Karpas-422 (cell line): Measurements from ENCODE around the gene MYBPHL. TPM values are rescaled to one million over a fixed set of nuclear protein-coding genes. Genes with fewer than 3 reads are reported as not detected.
"Not testable (repeated sequence)": the region's sequence is repeated elsewhere in the genome, so short reads cannot be mapped to it uniquely, and the experiment has no call there.

ENCODE experiments used
- DNase-seq: peaks from one replicate; pipeline ENCODE4 v3.0.0-alpha.2; 2015
- H2AFZ ChIP-seq: fragments of 200-600 bp; sonication (generic); 2 replicates; pipeline ENCODE4 v1.6.1; 2014; ENCODE audit warnings: antibody characterized with exemption, low read length, mixed read lengths
- H3K27ac ChIP-seq: fragments of 200-600 bp; sonication (generic); 2 replicates; pipeline ENCODE4 v1.5.1; 2014; ENCODE audit warnings: mild to moderate bottlenecking, low read length, moderate library complexity
- H3K27me3 ChIP-seq: fragments of 200-600 bp; sonication (generic); 2 replicates; pipeline ENCODE4 v1.6.1; 2014; ENCODE audit warnings: low read length, mixed read lengths
- H3K36me3 ChIP-seq: fragments of 200-600 bp; sonication (generic); 2 replicates; pipeline ENCODE4 v1.6.1; 2014; ENCODE audit warnings: low read length, mixed read lengths; ENCODE audit not compliant: insufficient read depth
- H3K4me1 ChIP-seq: fragments of 200-600 bp; sonication (generic); 2 replicates; pipeline ENCODE4 v1.6.1; 2014; ENCODE audit warnings: mild to moderate bottlenecking, low read length, mixed read lengths
- H3K4me2 ChIP-seq: fragments of 200-600 bp; sonication (generic); 2 replicates; pipeline ENCODE4 v1.6.1; 2014; ENCODE audit warnings: low read length, low read depth, mild to moderate bottlenecking; ENCODE audit not compliant: poor library complexity, severe bottlenecking
- H3K4me3 ChIP-seq: fragments of 200-600 bp; sonication (generic); 2 replicates; pipeline ENCODE4 v1.5.1; 2014; ENCODE audit warnings: mild to moderate bottlenecking, antibody characterized with exemption, low read length, mixed read lengths
- H3K79me2 ChIP-seq: fragments of 200-600 bp; sonication (generic); 2 replicates; pipeline ENCODE4 v1.6.1; 2014; ENCODE audit warnings: mild to moderate bottlenecking, low read length, mixed read lengths
- H3K9ac ChIP-seq: fragments of 200-600 bp; sonication (generic); 2 replicates; pipeline ENCODE4 v1.6.0; 2014; ENCODE audit warnings: low read length
- H3K9me2 ChIP-seq: fragments of 200-600 bp; sonication (generic), shearing (Covaris generic); replicated peaks from 2 replicates; pipeline ENCODE4 v1.6.0; 2014; ENCODE audit warnings: mild to moderate bottlenecking, low read length, moderate library complexity; ENCODE audit not compliant: insufficient read depth
- H3K9me3 ChIP-seq: fragments of 300-700, 200-600 bp; sonication (generic); 2 replicates; pipeline ENCODE4 v1.6.1; 2014; ENCODE audit warnings: low read length, mixed read lengths
- H4K20me1 ChIP-seq: fragments of 200-600 bp; sonication (generic); 2 replicates; pipeline ENCODE4 v1.6.1; 2014; ENCODE audit warnings: mild to moderate bottlenecking, antibody characterized with exemption, low read length, low read depth; ENCODE audit not compliant: insufficient read depth
- total RNA-seq: library from RNA; depleted of rRNA; stranded (reverse); fragments of >200 nt; shearing (Covaris generic); gene quantifications from 2 replicates; pipeline ENCODE4 v1.2.3, GENCODE V29; 2014; ENCODE audit warnings: low replicate concordance

MYBPHL gene
- total RNA-seq, 1 experiment from 2014 or later = 4.3 TPM

GRCh38 chr1:109314795-109315194, 8.0 kb upstream of the MYBPHL start:
- no peak for DNase-seq
- Histone ChIP-seq H3K79me2 (no peaks in the 10 kb centered on the region), H2AFZ (no peak overlapping the region), H3K4me2 (no peak overlapping the region), H3K9me2 (no peaks in the 10 kb centered on the region), H3K9me3 (no peaks in the 10 kb centered on the region), H3K36me3 (no peaks in the 10 kb centered on the region), H3K27me3 (no peaks in the 10 kb centered on the region), H3K4me3 (no peak overlapping the region), H3K27ac (no peak overlapping the region), H3K9ac (no peak overlapping the region), H3K4me1 (peaks cover 4% of the 10 kb centered on the region), H4K20me1 (no peaks in the 10 kb centered on the region)

- H4K20me1 ChIP-seq = no peaks in the 10 kb centered on the region
- DNase-seq = no peak
- no peaks in the 10 kb centered on the region for H3K79me2 ChIP-seq
- no peak overlapping the region for H3K4me2 ChIP-seq
- H3K36me3 ChIP-seq = no peaks in the 10 kb centered on the region
- no peak overlapping the region for H3K9ac ChIP-seq
- H3K9me2 ChIP-seq = no peaks in the 10 kb centered on the region
- no peak overlapping the region for H2AFZ ChIP-seq
- H3K4me3 ChIP-seq = no peak overlapping the region
- no peaks in the 10 kb centered on the region for H3K27me3 ChIP-seq
- H3K27ac ChIP-seq = no peak overlapping the region
- no peaks in the 10 kb centered on the region for H3K9me3 ChIP-seq
- H3K4me1 ChIP-seq = peaks cover 21% of the 10 kb centered on the region
These were observed 6.4 kb upstream of the MYBPHL start for GRCh38 chr1:109312978-109313775.

- Histone ChIP-seq H3K4me2 (no peak overlapping the region), H3K4me1 (peaks cover 29% of the 10 kb centered on the region), H4K20me1 (no peaks in the 10 kb centered on the region), H3K79me2 (no peaks in the 10 kb centered on the region), H3K9me2 (no peaks in the 10 kb centered on the region), H3K4me3 (no peak overlapping the region), H3K9me3 (no peaks in the 10 kb centered on the region), H3K9ac (no peak overlapping the region), H2AFZ (no peak overlapping the region), H3K27me3 (no peaks in the 10 kb centered on the region), H3K36me3 (no peaks in the 10 kb centered on the region), H3K27ac (no peak overlapping the region)
- DNase-seq = no peak
These were observed 5.4 kb upstream of the MYBPHL start for GRCh38 chr1:109312246-109312645.

GRCh38 chr1:109309347-109309746, 2.5 kb upstream of the MYBPHL start:
- no peak overlapping the region for H3K4me3 ChIP-seq
- peak overlapping the region; percentile 82 for H3K4me2 ChIP-seq
- no peaks in the 10 kb centered on the region for H3K9me2 ChIP-seq
- 0 out of 2 replicates have a peak overlapping the region, but pooled peaks have one; percentile 3 for H3K9ac ChIP-seq
- H3K36me3 ChIP-seq = no peaks in the 10 kb centered on the region
- no peaks in the 10 kb centered on the region for H3K79me2 ChIP-seq
- no peak for DNase-seq
- no peaks in the 10 kb centered on the region for H4K20me1 ChIP-seq
- no peak overlapping the region for H3K27ac ChIP-seq
- 0 out of 2 replicates have a peak overlapping the region, but pooled peaks have one; percentile 11 for H2AFZ ChIP-seq
- no peaks in the 10 kb centered on the region for H3K27me3 ChIP-seq
- H3K4me1 ChIP-seq = peaks cover 58% of the 10 kb centered on the region
- H3K9me3 ChIP-seq = no peaks in the 10 kb centered on the region

GRCh38 chr1:109307274-109308021, 637 bp upstream of the MYBPHL start:
- Histone ChIP-seq H3K9me3 (no peaks in the 10 kb centered on the region), H2AFZ (0 out of 2 replicates have a peak overlapping the region, but pooled peaks have one; percentile 38), H3K9ac (peak overlapping the region; percentile 64)

GRCh38 chr1:109305991-109306390, 820 bp downstream of the MYBPHL start:
- Histone ChIP-seq H3K4me1 (peaks cover 63% of the 10 kb centered on the region), H3K4me2 (peak overlapping the region; percentile 82), H3K4me3 (peak overlapping the region; percentile 64; the same call in 1 of the 2 replicates)
- not testable (repeated sequence) for H3K9me2 ChIP-seq, H4K20me1 ChIP-seq, H3K36me3 ChIP-seq, H2AFZ ChIP-seq, H3K27me3 ChIP-seq, H3K9me3 ChIP-seq, DNase-seq, H3K79me2 ChIP-seq, H3K27ac ChIP-seq, H3K9ac ChIP-seq

More at GRCh38 chr1:109307274-109308021, 637 bp upstream of the MYBPHL start:
- no peaks in the 10 kb centered on the region for H4K20me1 ChIP-seq
- peak overlapping the region; percentile 64 for H3K4me3 ChIP-seq
- peaks cover 63% of the 10 kb centered on the region for H3K4me1 ChIP-seq
- peak overlapping the region; percentile 94 for H3K27ac ChIP-seq
- H3K36me3 ChIP-seq = no peaks in the 10 kb centered on the region
- no peaks in the 10 kb centered on the region for H3K9me2 ChIP-seq
- no peaks in the 10 kb centered on the region for H3K79me2 ChIP-seq
- peak; percentile 97 for DNase-seq
- no peaks in the 10 kb centered on the region for H3K27me3 ChIP-seq
- peak overlapping the region; percentile 82 for H3K4me2 ChIP-seq

GRCh38 chr1:109304226-109304920, 2.4 kb downstream of the MYBPHL start:
- no peaks in the 10 kb centered on the region for H3K9me2 ChIP-seq
- H3K27ac ChIP-seq = no peak overlapping the region
- H3K36me3 ChIP-seq = no peaks in the 10 kb centered on the region
- H3K27me3 ChIP-seq = no peaks in the 10 kb centered on the region
- peak overlapping the region; percentile 18 for H3K4me2 ChIP-seq
- no peaks in the 10 kb centered on the region for H3K79me2 ChIP-seq
- no peak overlapping the region for H3K9ac ChIP-seq
- H3K4me3 ChIP-seq = no peak overlapping the region
- H2AFZ ChIP-seq = no peak overlapping the region
- H4K20me1 ChIP-seq = no peaks in the 10 kb centered on the region
- no peak for DNase-seq
- H3K4me1 ChIP-seq = peaks cover 54% of the 10 kb centered on the region
- no peaks in the 10 kb centered on the region for H3K9me3 ChIP-seq

GRCh38 chr1:109301874-109302273, 4.9 kb downstream of the MYBPHL start:
- peaks cover 37% of the 10 kb centered on the region for H3K4me1 ChIP-seq
- H3K4me2 ChIP-seq = no peak overlapping the region
- no peak overlapping the region for H3K4me3 ChIP-seq
- no peak overlapping the region for H2AFZ ChIP-seq
- DNase-seq = no peak
- H3K79me2 ChIP-seq = no peaks in the 10 kb centered on the region
- H3K9me3 ChIP-seq = no peaks in the 10 kb centered on the region
- no peaks in the 10 kb centered on the region for H3K9me2 ChIP-seq
- no peak overlapping the region for H3K9ac ChIP-seq
- no peaks in the 10 kb centered on the region for H4K20me1 ChIP-seq
- H3K27ac ChIP-seq = no peak overlapping the region
- H3K27me3 ChIP-seq = no peaks in the 10 kb centered on the region
- H3K36me3 ChIP-seq = no peaks in the 10 kb centered on the region
